Hepatocyte (in vitro differentiated cells): ENCODE results near the gene PDE11A. TPM values are rescaled to one million over a fixed set of nuclear protein-coding genes. Genes with fewer than 3 reads are reported as not detected.
"Not testable (repeated sequence)": the region's sequence is repeated elsewhere in the genome, so short reads cannot be mapped to it uniquely, and the experiment has no call there.

Experiments used
- DNase-seq: peaks from one replicate; pipeline ENCODE4 v3.0.0-alpha.2; 2016; ENCODE audit warnings: low spot score
- H2AFZ ChIP-seq: fragments of 200-600 bp; sonication (generic); 2 replicates; pipeline ENCODE4 v1.6.0; 2016; ENCODE audit warnings: antibody characterized with exemption, mild to moderate bottlenecking
- H3K27ac ChIP-seq: fragments of 200-600 bp; sonication (generic); 2 replicates; pipeline ENCODE4 v1.5.1; 2016; ENCODE audit warnings: mild to moderate bottlenecking
- H3K27me3 ChIP-seq: fragments of 200-600 bp; sonication (generic); 2 replicates; pipeline ENCODE4 v1.6.1; 2016
- H3K36me3 ChIP-seq: fragments of 200-600 bp; sonication (generic); replicated peaks from 2 replicates; pipeline ENCODE4 v1.5.1; 2016; ENCODE audit warnings: low read depth; ENCODE audit not compliant: insufficient read depth
- H3K4me1 ChIP-seq: fragments of 200-600 bp; sonication (generic); 2 replicates; pipeline ENCODE4 v1.5.1; 2016; ENCODE audit warnings: mild to moderate bottlenecking, moderate library complexity; ENCODE audit not compliant: insufficient read depth
- H3K4me2 ChIP-seq: fragments of 200-600 bp; sonication (generic); 2 replicates; pipeline ENCODE4 v1.6.0; 2016
- H3K4me3 ChIP-seq: fragments of 200-600 bp; sonication (generic); 2 replicates; pipeline ENCODE4 v1.5.1; 2016; ENCODE audit warnings: mild to moderate bottlenecking
- H3K79me2 ChIP-seq: fragments of 200-600 bp; sonication (generic); 2 replicates; pipeline ENCODE4 v1.6.0; 2017; ENCODE audit warnings: mild to moderate bottlenecking
- H3K9me2 ChIP-seq: fragments of 200-600 bp; sonication (generic); replicated peaks from 2 replicates; pipeline ENCODE4 v1.6.0; 2017; ENCODE audit warnings: mild to moderate bottlenecking; ENCODE audit not compliant: insufficient read depth
- H3K9me3 ChIP-seq: fragments of 200-600 bp; sonication (generic); 2 replicates; pipeline ENCODE4 v1.5.1; 2016; ENCODE audit warnings: low read depth, mild to moderate bottlenecking
- H4K20me1 ChIP-seq: fragments of 200-600 bp; sonication (generic); 2 replicates; pipeline ENCODE4 v1.6.0; 2016; ENCODE audit warnings: mild to moderate bottlenecking; ENCODE audit not compliant: insufficient read depth, poor library complexity, severe bottlenecking
- EZH2 ChIP-seq: fragments of 200-600 bp; sonication (generic); IDR thresholded peaks from 2 replicates; pipeline ENCODE4 v1.6.1; 2016; ENCODE audit warnings: antibody characterized with exemption, mild to moderate bottlenecking, borderline replicate concordance
- EZH2phosphoT487 ChIP-seq: fragments of 200-600 bp; sonication (generic); IDR thresholded peaks from one replicate; pipeline ENCODE4 v1.6.1; 2018; ENCODE audit warnings: antibody characterized with exemption, mild to moderate bottlenecking, low read depth, moderate library complexity; ENCODE audit not compliant: unreplicated experiment, severe bottlenecking
- WGBS: methylation state at CpG from one replicate; pipeline ENCODE4 v1.1.6; 2016; ENCODE audit warnings: low lambda C conversion rate; ENCODE audit errors: missing lambda C conversion rate; 5-methylcytosine and 5-hydroxymethylcytosine counted together
- polyA plus RNA-seq: library from polyadenylated mRNA; unstranded; fragments of >200 nt; fragmentation: Nextera tagmentation; extraction: Ambion mirVana; gene quantifications from 2 replicates; pipeline ENCODE4 v1.2.1, GENCODE V29; 2016
- total RNA-seq: library from RNA; depleted of rRNA; stranded (reverse); fragments of >200 nt; gene quantifications from 2 replicates; pipeline ENCODE4 v1.2.3, GENCODE V29; 2014
- TF ChIP-seq, protein P1 (sequence below): fragments of 200-600 bp; sonication (generic); IDR thresholded peaks from 2 replicates; pipeline ENCODE4 v1.5.1; 2016; ENCODE audit warnings: antibody characterized with exemption, mild to moderate bottlenecking; ENCODE audit not compliant: poor library complexity

Gene PDE11A
- total and polyA plus RNA-seq, 2 experiments from 2014 or later = 0.71 to 1.9 TPM

GRCh38 chr2:177970670-177971454 is 101.7 kb downstream of the PDE11A start:
- Histone ChIP-seq H3K4me1 (peaks cover 5% of the 10 kb centered on the region), H3K36me3 (no peaks in the 10 kb centered on the region), H3K9me2 (no peaks in the 10 kb centered on the region), H4K20me1 (no peaks in the 10 kb centered on the region), H3K27me3 (no peaks in the 10 kb centered on the region), H3K27ac (peak overlapping the region; percentile 41), H3K4me2 (peak overlapping the region; percentile 51), H3K9me3 (no peaks in the 10 kb centered on the region), H3K4me3 (no peak overlapping the region), H3K79me2 (no peaks in the 10 kb centered on the region), H2AFZ (no peak overlapping the region)
- 82% methylated on average over 3 of the region's 3 CpGs for WGBS
- no peak for TF ChIP-seq EZH2phosphoT487
- TF ChIP-seq, protein P1, sequence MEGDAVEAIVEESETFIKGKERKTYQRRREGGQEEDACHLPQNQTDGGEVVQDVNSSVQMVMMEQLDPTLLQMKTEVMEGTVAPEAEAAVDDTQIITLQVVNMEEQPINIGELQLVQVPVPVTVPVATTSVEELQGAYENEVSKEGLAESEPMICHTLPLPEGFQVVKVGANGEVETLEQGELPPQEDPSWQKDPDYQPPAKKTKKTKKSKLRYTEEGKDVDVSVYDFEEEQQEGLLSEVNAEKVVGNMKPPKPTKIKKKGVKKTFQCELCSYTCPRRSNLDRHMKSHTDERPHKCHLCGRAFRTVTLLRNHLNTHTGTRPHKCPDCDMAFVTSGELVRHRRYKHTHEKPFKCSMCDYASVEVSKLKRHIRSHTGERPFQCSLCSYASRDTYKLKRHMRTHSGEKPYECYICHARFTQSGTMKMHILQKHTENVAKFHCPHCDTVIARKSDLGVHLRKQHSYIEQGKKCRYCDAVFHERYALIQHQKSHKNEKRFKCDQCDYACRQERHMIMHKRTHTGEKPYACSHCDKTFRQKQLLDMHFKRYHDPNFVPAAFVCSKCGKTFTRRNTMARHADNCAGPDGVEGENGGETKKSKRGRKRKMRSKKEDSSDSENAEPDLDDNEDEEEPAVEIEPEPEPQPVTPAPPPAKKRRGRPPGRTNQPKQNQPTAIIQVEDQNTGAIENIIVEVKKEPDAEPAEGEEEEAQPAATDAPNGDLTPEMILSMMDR = no peak
- no peak for TF ChIP-seq EZH2
- peak; percentile 22 for DNase-seq

GRCh38 chr2:177964892-177965291 is 107.7 kb downstream of the PDE11A start:
- 86% methylated on average over 1 of the region's 1 CpG for WGBS
- TF ChIP-seq EZH2 (no peak), EZH2phosphoT487 (no peak)
- TF ChIP-seq, protein P1 = no peak

DNA sequence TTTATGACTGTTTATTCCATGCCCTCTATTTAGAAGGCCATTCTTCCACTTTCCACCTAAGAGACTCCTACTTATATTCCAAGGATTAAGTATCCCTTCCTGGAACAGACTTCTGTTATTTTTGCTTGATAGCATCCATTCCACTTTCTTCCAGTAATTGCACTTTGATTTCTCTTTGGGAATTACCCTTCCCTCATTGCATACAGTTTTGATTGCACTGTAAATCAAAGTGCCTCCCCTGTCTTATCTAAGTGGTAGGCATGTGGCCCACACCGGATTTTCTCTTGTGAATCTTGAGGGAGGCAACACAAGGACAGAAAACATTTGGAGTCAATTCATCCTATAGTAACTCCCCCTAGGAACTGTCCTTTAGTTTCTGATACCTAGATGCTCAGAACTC is 120.4 kb downstream of the PDE11A start:
- WGBS = 35% methylated on average over 1 of the region's 1 CpG
- no peak for TF ChIP-seq EZH2phosphoT487
- TF ChIP-seq EZH2 = no peak
- TF ChIP-seq, protein P1 = no peak

More at GRCh38 chr2:177964892-177965291, 107.7 kb downstream of the PDE11A start:
- Histone ChIP-seq H3K4me1 (peaks cover under 1% of the 10 kb centered on the region), H3K27me3 (no peaks in the 10 kb centered on the region), H3K9me2 (no peaks in the 10 kb centered on the region), H3K9me3 (no peaks in the 10 kb centered on the region), H4K20me1 (no peaks in the 10 kb centered on the region), H3K27ac (no peak overlapping the region), H3K4me3 (no peak overlapping the region), H3K4me2 (no peak overlapping the region), H3K36me3 (no peaks in the 10 kb centered on the region), H2AFZ (no peak overlapping the region), H3K79me2 (no peaks in the 10 kb centered on the region)
- DNase-seq = no peak

GRCh38 chr2:177947598-177947997 is 125.0 kb downstream of the PDE11A start:
- not testable (repeated sequence) for H3K27me3 ChIP-seq, H3K79me2 ChIP-seq, H3K4me2 ChIP-seq, H3K9me2 ChIP-seq, H3K9me3 ChIP-seq, H3K27ac ChIP-seq, H3K36me3 ChIP-seq, DNase-seq, H2AFZ ChIP-seq, H3K4me3 ChIP-seq, H3K4me1 ChIP-seq, H4K20me1 ChIP-seq
- 99% methylated on average over 2 of the region's 3 CpGs for WGBS

More for the DNA sequence above, 120.4 kb downstream of the PDE11A start:
- no peaks in the 10 kb centered on the region for H3K27me3 ChIP-seq
- H3K79me2 ChIP-seq = no peaks in the 10 kb centered on the region
- no peak overlapping the region for H3K4me2 ChIP-seq
- DNase-seq = no peak
- H3K36me3 ChIP-seq = no peaks in the 10 kb centered on the region
- H4K20me1 ChIP-seq = no peaks in the 10 kb centered on the region
- H3K4me1 ChIP-seq = no peaks in the 10 kb centered on the region
- H3K27ac ChIP-seq = no peak overlapping the region
- no peaks in the 10 kb centered on the region for H3K9me3 ChIP-seq
- H3K9me2 ChIP-seq = no peaks in the 10 kb centered on the region
- H3K4me3 ChIP-seq = no peak overlapping the region
- no peak overlapping the region for H2AFZ ChIP-seq

- not testable (repeated sequence) for H3K36me3 ChIP-seq, H3K4me2 ChIP-seq, H3K4me3 ChIP-seq, H3K9me3 ChIP-seq, H4K20me1 ChIP-seq, H3K27ac ChIP-seq, H3K4me1 ChIP-seq, DNase-seq, H3K9me2 ChIP-seq, H3K79me2 ChIP-seq, H2AFZ ChIP-seq, H3K27me3 ChIP-seq
- 96% methylated on average over 10 of the region's 14 CpGs for WGBS
Measured at GRCh38 chr2:177944530-177944929, 128.0 kb downstream of the PDE11A start.
